ELR (cell line): ENCODE data around the gene CYP19A1.

Experiments used
- DNase-seq: peaks from one replicate; pipeline ENCODE4 v3.0.0-alpha.2; 2015; ENCODE audit warnings: low read depth

Gene CYP19A1

DNA sequence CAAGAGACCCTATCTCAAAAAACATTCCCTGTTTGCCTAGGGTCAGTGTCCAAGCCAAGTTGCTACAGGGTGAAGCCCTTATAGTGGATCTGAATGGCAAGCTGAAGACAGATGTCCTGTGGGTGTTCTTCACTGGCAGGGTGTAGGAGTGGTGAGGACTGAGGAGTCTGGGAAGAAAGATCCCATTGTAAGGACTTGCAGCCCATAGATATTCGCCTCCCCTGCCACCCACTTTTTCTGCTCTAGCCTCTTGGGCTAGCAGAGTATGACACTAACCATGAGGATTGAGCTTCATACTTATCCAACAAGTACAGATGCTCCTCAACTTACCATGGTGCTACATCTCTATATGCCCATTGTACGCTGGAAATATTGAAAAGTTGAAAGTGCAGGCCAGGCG lies 13.2 kb downstream of the CYP19A1 start:
- DNase-seq: no peak

DNA sequence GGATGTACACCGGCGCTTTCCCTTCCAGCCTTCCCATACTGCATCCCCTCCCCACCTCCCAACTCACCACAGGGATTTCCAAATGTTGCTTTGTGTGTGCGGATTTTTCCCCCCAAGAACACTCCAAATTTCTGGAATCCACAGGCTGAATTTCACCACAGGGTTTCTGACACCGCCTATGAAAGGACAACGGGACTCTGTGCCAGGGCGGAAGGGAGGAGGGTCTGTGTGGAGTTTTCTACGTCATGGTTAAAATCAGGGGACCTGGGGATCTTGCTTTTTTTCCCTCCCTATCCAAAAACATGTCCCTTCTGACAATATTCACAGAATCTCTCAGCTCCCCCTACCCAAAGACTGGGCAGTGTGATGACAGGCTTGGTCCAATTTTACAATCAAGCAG lies 14.6 kb downstream of the CYP19A1 start:
- no peak for DNase-seq

DNA sequence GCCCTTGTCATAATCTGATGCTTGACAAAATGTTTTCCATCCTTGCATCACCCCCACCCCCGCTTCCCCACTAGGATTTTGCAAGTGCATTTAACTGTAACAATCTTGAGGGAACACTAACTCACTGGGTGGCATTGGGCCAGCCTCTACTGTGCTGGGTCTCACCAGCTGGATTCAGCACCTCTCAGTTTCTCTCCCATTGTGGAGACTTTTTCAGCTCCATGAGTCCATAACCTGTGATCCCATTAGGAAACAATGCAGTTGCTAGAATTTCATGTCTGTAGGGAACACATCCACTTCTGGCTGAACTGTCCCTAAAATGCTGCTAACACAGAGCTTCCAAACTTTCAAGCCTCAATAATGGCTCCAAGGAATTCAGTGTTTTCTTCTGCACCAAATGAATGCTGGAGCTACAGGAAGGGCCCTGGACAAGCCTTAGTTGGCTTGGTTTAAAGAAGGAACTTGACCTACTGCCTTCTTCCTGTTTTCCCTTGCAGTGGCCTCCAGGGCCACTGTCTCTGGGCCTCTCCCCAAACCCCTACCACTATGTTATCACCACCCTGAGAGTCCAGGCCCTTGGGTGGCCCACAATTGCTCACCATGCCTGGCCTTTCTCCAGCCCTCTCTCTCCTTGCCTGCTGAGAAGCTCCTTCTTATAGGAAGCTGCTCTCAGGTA lies 15.6 kb downstream of the CYP19A1 start:
- no peak for DNase-seq

DNA sequence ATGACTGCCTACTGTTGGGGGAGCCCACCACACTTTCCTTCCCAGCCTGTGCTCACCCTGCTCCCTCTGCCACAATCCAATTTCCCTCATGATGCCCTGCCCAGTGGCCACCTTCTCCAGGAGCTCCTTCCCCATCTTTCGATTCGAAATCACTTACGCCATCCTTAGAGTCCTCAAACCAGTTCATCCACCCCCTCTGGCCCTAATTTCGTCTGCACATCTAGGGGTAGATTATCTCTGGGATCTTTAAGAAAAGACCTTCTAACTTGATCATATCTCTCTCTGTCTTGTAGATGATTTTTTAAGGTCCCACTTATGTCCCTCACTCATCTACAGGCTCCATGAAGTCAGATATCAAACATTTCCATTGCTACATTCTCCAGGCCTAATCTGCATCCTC lies 17.1 kb downstream of the CYP19A1 start:
- DNase-seq: no peak

DNA sequence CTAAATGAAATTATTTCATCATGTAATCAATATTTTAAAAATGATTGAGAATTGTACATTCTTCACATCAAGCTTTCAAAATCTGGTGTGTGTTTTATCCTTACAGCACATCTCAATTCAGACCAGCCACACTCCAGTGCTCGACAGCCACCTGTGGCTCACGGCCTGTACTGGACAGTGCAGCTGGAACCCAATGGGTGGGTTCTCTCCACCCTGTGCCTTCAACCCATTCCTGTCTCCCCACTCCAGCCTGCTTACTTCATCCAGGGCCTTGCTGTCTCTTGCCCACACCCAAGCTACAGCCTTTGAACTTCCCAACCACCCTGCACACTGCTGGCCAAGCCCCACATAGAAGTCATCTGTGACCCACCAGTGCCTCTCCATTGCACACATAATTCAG lies 17.6 kb downstream of the CYP19A1 start:
- no peak for DNase-seq

DNA sequence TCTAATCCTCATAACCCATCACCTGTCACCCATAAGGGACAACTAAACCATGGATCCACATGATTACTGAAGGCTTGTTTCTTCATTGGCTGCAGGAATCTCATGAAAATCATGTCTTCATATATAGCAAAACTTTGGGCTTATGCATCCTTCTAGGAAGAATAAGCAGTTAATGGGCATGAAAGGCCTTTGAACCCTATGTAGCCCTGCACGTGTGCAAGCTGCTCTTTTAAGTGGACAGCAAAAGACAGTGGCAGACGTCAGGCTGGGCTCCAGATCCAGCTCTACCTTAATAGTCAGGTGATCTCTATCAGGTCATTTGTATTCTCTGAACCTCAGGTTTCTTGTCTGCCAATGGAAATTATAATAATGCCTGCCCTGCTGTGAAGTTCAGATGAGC lies 18.9 kb downstream of the CYP19A1 start:
- no peak for DNase-seq

DNA sequence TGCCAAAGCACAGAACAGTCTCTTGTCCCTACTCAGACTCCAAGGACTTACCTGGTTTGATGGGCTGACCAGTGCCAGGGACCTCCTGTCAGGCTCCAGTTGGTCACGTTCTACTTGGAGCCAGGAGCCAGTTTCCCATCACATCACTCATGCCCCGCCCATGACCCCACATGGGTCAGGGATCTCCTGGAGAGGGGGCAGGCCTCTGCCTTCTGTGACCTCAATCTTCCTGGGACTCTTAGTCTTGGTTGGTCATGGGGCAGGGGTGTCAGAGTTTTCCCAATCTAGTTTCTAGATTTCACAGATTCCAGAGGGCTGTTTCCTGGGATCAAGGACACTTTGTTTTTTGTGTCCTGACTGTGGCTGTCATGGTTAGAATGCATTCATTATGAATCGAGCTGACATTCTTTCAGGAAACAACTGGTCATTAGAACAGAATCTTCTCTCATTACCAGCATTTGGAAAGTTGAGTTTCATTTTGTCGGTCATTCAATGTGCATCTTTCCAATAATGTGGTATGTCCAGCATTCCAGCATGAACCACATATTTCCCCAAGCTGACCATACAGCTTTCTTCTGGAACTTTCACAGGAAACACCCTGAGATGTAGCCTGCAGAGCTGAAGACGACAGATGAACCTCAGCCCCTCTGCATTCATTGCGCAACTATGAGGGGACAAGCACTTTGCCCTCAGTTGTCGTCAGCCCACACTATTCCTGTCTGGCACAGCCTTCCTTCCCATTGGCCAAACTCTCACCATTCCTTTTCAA lies 19.8 kb downstream of the CYP19A1 start:
- DNase-seq: no peak

DNA sequence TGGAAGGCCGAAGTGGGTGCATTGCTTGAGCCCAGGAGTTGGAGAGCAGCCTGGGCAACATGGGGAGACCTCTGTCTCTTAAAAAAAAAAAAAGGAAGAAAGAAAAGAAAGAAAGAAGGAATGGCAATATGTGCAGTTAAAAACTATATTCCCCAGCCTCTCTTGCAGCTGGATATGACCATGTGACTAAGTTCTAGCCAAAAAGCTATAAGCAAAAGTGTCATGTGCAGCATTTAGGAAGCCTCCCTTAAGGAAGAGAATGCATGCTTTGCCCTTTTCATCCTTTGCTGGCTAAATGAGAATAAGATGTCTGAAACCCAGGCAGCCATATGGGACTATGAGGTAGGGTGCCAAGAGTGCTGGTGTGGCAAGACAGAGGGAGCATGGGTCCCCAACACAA lies 21.8 kb downstream of the CYP19A1 start:
- no peak for DNase-seq

DNA sequence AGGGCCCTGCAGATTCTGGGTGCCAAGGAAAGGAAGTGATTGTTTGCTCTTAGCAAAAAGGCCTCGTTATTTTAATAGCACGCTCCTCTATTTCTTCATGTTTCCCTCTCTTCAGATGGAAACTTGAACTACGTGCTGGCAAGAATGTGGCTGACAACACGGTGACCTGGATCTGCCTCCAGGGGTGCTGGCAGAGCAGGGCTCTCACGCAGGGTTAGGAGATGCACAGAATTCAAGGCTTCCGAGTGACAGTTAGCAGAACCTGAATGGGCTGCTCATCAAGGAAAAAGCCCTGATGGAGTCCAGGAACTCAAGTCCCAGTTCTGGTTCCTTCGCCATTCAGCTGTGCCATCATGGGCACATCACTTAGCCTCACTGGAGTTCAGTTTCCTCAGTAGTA lies 22.7 kb downstream of the CYP19A1 start:
- DNase-seq: no peak

DNA sequence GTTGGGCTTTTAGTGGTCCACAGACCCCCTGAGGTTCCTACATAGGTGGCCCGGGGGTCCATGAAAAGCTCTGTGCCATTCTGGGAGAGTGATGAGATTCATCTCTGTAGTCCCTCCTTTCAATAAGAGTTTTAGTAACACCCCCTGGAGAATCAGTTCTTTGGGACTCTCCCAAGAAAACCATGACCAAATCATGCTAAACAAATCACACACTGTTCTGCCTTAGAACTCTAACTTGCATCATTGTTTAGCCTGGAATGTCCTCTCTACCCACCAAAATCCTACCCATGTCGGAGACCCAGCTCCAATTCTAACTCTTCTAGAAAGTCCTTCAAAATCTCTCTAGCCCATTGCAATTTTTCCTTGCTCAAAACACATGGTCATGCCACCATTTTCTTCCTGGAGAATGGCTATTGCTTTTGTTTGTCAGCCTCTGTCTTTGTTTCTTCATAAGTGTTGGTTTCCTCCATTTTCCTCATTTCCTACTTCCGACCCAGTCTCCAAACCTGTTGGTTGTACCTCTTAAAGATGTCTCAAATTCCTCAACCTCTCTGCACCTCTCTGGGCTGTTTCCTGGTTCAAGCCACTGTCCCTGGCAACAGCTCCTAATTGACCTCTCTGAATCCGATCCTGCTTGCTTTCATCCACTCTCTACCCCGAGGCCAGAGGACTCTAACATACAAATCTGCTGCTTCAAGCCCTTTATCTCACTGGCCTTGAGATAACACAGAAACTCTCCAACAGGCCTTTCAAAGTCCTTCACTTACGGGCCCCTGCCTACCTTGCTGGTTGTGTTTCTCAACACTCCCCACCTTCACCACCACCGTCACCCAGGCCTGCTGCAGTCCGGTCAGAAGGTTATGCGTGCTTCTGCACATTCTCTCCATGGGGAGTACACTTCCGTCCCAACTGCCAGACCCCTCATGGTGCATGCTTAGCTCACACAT lies 23.7 kb downstream of the CYP19A1 start:
- no peak for DNase-seq

DNA sequence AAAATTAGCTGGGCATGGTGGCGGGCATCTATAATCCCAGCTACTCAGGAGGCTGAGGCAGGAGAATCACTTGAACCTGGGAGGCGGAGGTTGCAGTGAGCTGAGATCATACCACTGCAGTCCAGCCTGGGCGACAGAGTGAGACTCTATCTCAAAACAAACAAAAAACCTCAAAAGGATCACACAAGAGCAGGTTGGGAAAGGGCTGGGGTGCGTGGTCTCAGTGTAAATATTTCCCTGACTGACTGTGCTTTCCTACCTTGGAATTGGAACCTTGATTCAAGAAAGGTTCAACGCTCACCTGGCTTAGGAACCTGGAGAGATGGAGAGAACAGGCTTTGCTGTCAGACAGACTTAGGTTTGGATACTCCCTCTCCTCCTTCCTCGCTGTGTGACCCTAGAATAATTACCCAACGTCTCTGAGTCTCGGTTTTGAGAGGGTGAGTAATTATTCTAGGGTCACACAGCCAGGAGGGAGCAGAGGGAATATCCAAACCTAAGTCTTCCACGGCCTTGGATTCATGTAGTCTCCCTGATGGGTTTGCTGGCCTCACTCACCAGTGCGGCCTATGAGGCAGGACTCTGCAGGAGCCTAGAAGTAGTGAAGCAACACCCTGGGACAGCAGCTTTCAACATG lies 24.6 kb downstream of the CYP19A1 start:
- no peak for DNase-seq

DNA sequence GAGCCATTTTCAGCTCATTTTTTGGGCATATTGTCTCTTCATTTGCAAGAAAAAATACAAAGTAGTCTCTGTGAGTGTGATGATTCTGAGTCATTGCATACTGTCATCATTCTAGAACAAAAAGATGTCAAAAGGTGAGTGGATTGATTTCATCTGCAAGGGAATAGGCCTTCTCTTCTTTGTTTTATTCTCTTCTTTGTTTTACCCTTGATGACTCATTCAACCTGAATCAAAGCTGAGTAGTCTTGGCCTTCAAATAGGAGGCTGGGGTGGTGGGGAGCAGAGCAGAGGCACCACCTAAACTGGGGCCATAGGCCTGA lies 25.4 kb downstream of the CYP19A1 start:
- peak; percentile 40 for DNase-seq

DNA sequence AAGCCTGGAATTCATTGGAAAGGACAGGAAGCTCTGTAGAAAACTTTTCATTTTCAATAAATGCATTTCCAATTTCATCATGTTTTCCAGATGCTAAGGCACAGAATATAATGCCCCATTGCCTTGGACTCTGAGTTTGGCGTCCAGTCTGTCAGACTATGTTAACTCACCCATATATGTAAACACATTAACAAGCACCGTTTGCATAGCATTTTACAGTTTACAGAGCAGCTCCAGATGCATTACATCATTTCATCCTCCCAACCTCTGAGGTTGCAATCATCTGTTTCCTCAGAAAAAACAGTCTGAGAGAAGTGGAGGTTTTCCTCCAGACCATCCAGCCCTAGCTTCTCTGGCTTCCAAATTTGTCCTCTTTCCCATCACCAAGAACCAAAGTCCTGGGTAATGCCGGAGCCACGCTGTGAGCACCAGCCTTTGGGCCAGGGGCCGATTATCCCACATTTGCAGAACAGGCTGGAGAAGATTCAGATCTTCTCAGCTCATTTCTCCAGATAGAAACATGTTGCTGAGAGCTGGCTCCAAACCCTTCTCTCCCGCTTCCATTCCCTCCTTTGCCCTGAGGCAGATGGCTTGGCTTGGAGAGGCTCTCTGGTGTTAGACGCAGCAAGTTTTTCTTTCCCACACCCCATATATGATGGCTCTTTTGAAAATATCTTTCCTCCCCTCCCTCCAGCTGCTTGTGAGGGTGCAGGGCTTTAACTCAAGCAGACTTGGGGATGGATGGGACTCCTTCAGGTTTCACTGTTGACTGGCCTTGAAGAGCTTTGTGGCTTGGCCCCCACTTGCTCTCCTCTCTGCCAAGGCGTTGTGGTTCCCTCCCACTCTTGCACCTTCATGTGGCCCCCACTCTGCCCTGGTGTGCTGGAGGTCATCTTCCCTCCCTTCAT lies 26.0 kb downstream of the CYP19A1 start:
- DNase-seq: no peak

DNA sequence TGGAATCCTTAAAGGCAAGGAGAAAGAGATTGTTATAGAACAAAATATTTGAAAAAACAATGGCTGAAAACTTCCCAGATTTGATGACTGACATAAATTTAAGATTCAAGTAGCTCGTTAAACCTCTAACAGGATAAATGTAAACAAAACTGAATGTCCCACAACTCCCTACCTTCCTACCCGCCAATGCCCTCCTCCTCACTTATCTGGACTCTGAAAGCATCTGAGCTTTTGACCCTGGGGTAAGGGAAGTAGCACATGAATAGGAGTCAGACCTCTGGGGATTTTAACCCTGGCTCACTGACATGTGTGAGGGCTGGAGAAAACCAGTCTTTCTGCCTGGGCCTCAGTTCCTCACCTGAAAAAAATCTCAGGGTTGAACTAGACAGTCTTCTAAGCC lies 26.9 kb downstream of the CYP19A1 start:
- no peak for DNase-seq

DNA sequence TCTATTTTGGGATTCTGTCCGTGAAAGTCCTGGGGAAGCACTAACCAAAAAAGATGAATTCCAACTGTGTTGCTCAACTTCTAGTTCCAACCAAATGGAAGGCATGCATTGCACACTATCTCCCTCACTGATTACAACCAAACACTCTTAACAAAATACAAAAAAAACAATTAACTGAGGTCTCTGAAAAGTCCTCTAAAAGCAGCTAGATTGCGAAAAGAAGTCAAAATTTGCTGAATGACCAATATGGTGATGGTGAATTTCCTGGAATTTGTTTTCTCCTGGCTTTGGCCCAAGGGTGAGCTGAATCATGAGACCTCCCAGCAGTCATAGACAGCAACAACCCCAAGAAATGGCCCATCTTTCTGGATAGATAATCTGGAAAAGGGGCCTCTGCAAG lies 28.3 kb downstream of the CYP19A1 start:
- DNase-seq: no peak

DNA sequence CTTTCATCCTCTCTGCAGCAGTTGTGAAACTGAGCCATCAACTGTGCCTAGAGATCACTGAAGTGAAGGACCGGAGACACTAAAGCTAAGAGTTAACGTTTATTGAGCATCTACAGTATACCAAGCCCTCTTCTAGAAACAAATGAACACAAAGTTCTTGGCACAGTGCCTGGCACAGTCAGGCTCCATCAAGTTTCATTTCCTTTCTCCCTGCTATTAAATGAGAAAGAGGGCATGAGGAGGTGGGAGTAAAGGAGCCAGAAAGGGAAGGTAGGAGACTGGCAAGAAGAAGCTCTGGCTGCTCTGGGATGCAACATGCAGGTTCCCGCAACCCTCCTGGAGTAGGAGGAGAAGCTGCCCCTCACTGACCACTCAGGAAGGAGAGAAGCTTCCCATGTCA lies 30.6 kb downstream of the CYP19A1 start:
- DNase-seq: no peak

DNA sequence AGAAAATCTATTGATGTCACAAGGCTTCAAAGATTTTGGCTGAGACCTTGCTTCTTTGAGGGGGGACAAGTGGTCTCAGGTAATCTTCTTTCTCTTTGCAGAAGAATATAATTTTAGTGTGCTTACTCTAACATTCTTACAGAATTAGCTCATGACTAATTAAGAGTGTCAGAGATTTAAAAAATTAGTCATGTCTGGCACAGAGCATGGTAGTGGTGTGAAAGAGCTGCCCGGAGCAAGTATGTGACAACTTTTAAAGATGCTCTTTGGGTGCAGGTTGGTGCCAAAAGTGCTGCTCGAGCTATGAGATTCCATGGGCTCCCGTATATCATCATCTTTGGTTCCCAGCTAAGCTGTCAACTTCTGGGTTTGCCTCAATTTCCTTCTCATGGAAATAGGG lies 31.1 kb downstream of the CYP19A1 start:
- DNase-seq: no peak

DNA sequence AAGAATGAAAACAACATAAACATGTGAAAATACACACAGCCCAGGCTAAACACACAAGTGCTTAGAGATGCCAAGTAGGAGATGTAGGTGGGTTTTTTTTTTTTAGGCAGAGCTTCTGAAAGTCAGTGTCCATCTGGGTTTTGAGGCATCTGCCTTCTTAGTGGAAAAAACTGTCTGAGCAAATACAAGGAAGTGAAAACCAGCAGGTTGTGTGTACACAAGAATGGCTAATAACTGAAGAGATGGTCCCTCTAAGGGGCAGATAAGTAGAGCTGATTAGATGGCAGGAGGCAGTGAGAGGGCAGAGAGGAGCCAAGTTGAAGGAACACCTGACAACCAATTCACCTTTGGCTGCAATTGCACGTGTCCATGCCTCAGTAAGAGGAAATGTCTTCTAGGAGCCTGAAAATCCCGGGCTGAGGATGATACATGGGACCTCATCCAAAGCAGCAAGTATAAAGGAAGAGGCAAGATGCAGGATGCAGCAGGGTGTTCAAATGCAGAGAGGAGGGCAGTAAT lies 34.9 kb downstream of the CYP19A1 start:
- no peak for DNase-seq

DNA sequence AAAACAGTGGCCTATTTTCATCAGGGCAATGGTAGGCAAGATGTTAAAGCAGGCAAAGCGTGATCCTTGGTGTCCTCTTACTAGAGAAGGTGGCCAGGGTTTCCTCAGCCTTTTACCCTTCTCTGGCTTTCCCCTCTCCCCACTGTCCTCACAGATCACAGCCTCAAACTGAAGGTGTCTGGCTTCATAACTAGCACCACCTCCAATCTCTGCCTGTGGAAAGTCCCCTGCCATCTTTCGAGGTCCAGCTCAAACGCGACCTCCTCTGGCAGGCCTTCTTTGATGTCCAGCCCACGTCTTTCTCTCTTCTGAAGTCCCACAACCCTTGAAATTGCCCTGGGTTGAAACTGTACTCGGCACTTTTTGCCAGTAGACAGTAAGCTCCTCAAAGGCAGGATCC lies 35.9 kb downstream of the CYP19A1 start:
- no peak for DNase-seq

DNA sequence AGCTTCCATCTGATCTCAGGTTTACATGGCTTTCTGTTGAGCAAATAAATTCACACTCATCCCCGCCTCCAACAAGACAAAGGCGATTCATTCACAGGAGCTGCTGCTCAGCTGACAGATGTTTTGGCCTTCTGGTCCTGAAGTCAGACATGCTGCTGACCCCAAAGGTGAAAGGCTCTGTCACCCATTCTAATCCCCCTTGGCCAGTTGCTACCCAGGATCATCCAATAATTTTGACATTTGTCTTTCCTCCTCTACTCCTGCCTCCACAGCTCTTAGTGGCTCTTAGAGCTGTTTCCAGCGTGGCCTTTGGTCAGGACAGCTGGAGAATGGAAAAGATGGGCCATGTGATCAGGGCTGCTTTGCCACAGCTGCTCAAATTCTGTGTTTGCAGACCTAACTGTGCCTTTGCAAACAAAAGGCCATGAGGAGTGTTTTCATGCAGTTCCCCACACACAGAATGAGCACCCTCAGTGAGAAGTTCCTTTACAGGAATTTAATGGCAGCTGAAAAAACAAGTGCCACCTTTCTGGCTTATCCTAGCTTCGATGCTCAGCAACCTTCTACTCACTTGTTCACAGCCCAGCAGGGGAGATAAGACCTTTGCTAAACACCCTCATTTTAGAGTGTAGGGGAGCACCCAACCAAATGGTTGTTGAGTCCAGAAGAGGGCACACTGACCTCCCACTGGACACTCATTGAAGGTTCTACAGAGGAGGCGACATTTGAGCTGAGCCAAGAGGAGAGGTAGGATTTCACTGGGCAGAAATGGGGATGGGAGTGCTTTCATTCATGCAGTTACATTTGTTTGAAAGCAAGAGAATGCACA lies 39.0 kb downstream of the CYP19A1 start:
- no peak for DNase-seq
